NCI-H146 treated with DMSO at 0.1 percent for 48 hours (cell line): ENCODE data around the gene ITGBL1.

ENCODE experiments used
- DNase-seq: peaks from one replicate; lab custom pipeline; 2025; ENCODE audit not compliant: unreplicated experiment; lab: John Stamatoyannopoulos, UW

ITGBL1 gene

GRCh38 chr13:101554420-101555125 lies 102.1 kb downstream of the ITGBL1 start:
- no peak for DNase-seq

- DNase-seq: no peak
Observed at GRCh38 chr13:101555610-101556009, 103.1 kb downstream of the ITGBL1 start.

- no peak for DNase-seq
Observed at GRCh38 chr13:101556676-101557123, 104.2 kb downstream of the ITGBL1 start.

GRCh38 chr13:101565317-101565716 lies 112.8 kb downstream of the ITGBL1 start:
- DNase-seq: no peak

GRCh38 chr13:101567841-101568240 lies 115.4 kb downstream of the ITGBL1 start:
- DNase-seq: no peak

GRCh38 chr13:101569807-101570206 lies 117.3 kb downstream of the ITGBL1 start:
- DNase-seq: no peak

- DNase-seq: no peak
Observed at GRCh38 chr13:101570410-101570809, 117.9 kb downstream of the ITGBL1 start.

- DNase-seq: no peak
Observed at GRCh38 chr13:101572456-101572855, 120.0 kb downstream of the ITGBL1 start.

GRCh38 chr13:101575581-101575980 lies 123.1 kb downstream of the ITGBL1 start:
- no peak for DNase-seq

- no peak for DNase-seq
Observed at GRCh38 chr13:101576455-101576854, 124.0 kb downstream of the ITGBL1 start.

- no peak for DNase-seq
Observed at GRCh38 chr13:101576977-101577376, 124.5 kb downstream of the ITGBL1 start.

- DNase-seq: peak; percentile 85
Observed at GRCh38 chr13:101579281-101579802, 126.9 kb downstream of the ITGBL1 start.

- no peak for DNase-seq
Observed at GRCh38 chr13:101584331-101584730, 131.9 kb downstream of the ITGBL1 start.

- DNase-seq: no peak
Observed at GRCh38 chr13:101590479-101590878, 138.0 kb downstream of the ITGBL1 start.

GRCh38 chr13:101594936-101595335 lies 142.5 kb downstream of the ITGBL1 start:
- no peak for DNase-seq

GRCh38 chr13:101596803-101597202 lies 144.3 kb downstream of the ITGBL1 start:
- no peak for DNase-seq

GRCh38 chr13:101611491-101612475 lies 159.3 kb downstream of the ITGBL1 start:
- DNase-seq: no peak

- no peak for DNase-seq
Observed at GRCh38 chr13:101612735-101613134, 160.3 kb downstream of the ITGBL1 start.

- DNase-seq: no peak
Observed at GRCh38 chr13:101614491-101614890, 162.0 kb downstream of the ITGBL1 start.

- no peak for DNase-seq
Observed at GRCh38 chr13:101618440-101619187, 166.1 kb downstream of the ITGBL1 start.

- no peak for DNase-seq
Observed at GRCh38 chr13:101621099-101621498, 168.6 kb downstream of the ITGBL1 start.
